K562 (cell line): ENCODE results near the gene PMP22. TPM values are rescaled to one million over a fixed set of nuclear protein-coding genes. Genes with fewer than 3 reads are reported as not detected.

Experiments
- CHCHD3 ChIP-seq: fragments of 250-450 bp; sonication (Bioruptor Pico); IDR thresholded peaks from 2 replicates; pipeline ENCODE4 v2.1.2; 2022; ENCODE audit warnings: mild to moderate bottlenecking
- POLR2AphosphoS2 ChIP-seq: IDR thresholded peaks from 2 replicates; pipeline ENCODE4 v1.6.1; 2012; ENCODE audit warnings: low read length, improper control_type of control experiment
- YY1 ChIP-seq, 3 experiments: IDR thresholded peaks; 2 replicates each; pipeline ENCODE4 v1.6.1; 2011; ENCODE audit warnings: low read length in 2 of 3, mild to moderate bottlenecking in 2 of 3, moderate library complexity in 2 of 3, borderline replicate concordance in 1 of 3, control low read depth in 1 of 3, low read depth in 1 of 3; ENCODE audit not compliant: insufficient read depth in 3 of 3, insufficient replicate concordance in 2 of 3, control insufficient read depth in 1 of 3, insufficient read length in 1 of 3; ENCODE audit errors: extremely low read depth in 1 of 3
- ZNF174 ChIP-seq: fragments of 250-450 bp; sonication (Bioruptor Pico); IDR thresholded peaks from 2 replicates; pipeline ENCODE4 v1.4.0; 2020; ENCODE audit warnings: mild to moderate bottlenecking
- ZNF699 ChIP-seq: fragments of 250-450 bp; sonication (Bioruptor Pico); IDR thresholded peaks from 2 replicates; pipeline ENCODE4 v1.8.0; 2021; ENCODE audit warnings: mild to moderate bottlenecking, moderate library complexity; ENCODE audit not compliant: insufficient replicate concordance
- polyA plus RNA-seq, 8 experiments: library from polyadenylated mRNA; depleted of rRNA in 4 of 8; stranded (reverse) in 5 of 8; unstranded in 3 of 8; fragments of >200 nt; fragmentation: Nextera tagmentation in 2 of 8; fragmentation: Illumina TruSeq in 1 of 8; extraction: Ambion mirVana in 2 of 8; extraction: Trizol in 1 of 8; gene quantifications; 2 replicates each; pipeline versions ENCODE4 v1.2.1 to v1.2.3, GENCODE V29; 2011 to 2014; ENCODE audit warnings: inconsistent platforms in 1 of 8, missing spikeins in 1 of 8
- total RNA-seq, 7 experiments: library from RNA; depleted of rRNA in 6 of 7; stranded (reverse); fragments of >200 nt in 6 of 7; fragmentation: Illumina TruSeq in 2 of 7; extraction: Trizol in 2 of 7; gene quantifications; 2 replicates each; pipeline versions ENCODE4 v1.2.1 to v1.2.3, GENCODE V29; 2011 to 2021; ENCODE audit warnings: low replicate concordance in 1 of 7
- TF ChIP-seq, protein P1 (sequence below): sonication (generic); formaldehyde crosslinking; IDR thresholded peaks from 2 replicates; pipeline ENCODE4 v1.5.0; 2020; ENCODE audit warnings: missing genetic modification reagents
- TF ChIP-seq, protein P2 (sequence below): IDR thresholded peaks from 2 replicates; pipeline ENCODE4 v1.6.1; 2014; ENCODE audit warnings: antibody characterized with exemption
- TF ChIP-seq, protein P3 (sequence below): fragments of 250-450 bp; sonication (Bioruptor Pico); IDR thresholded peaks from 2 replicates; pipeline ENCODE4 v1.8.0; 2021; ENCODE audit warnings: mild to moderate bottlenecking, moderate library complexity

Gene PMP22
- total and polyA plus RNA-seq, 9 of the 15 experiments (the other 6 are each of a cell fraction or from before 2014, with no cell fraction given): 12.6 to 62.3 (median 25.8) TPM

DNA sequence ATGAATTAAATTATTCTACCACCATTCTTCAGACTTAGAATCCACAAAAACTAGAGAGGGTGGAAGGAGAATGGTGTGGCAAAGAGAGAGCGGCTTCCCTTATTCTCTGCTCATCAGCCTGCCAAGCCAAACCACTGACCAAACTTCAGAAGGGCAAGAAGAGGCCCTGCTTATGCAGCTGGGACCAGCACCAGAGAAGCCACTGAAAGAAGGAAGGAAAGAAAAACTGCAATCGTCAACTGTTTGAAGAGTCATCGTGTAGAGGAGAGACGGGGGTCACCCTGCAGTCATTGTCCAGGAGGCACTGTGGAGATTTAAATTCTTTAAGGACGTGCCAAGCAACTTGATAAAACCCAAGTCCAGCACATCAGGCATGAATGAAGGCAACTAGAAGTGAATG is 15.6 kb downstream of the PMP22 start (continued):
- TF ChIP-seq, protein P1, sequence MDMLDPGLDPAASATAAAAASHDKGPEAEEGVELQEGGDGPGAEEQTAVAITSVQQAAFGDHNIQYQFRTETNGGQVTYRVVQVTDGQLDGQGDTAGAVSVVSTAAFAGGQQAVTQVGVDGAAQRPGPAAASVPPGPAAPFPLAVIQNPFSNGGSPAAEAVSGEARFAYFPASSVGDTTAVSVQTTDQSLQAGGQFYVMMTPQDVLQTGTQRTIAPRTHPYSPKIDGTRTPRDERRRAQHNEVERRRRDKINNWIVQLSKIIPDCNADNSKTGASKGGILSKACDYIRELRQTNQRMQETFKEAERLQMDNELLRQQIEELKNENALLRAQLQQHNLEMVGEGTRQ (CRISPR knock-in tag): no peak
- TF ChIP-seq ZNF174 (CRISPR knock-in tag): no peak
- no peak for TF ChIP-seq POLR2AphosphoS2
- TF ChIP-seq ZNF699 (CRISPR knock-in tag): no peak
- TF ChIP-seq, protein P2, sequence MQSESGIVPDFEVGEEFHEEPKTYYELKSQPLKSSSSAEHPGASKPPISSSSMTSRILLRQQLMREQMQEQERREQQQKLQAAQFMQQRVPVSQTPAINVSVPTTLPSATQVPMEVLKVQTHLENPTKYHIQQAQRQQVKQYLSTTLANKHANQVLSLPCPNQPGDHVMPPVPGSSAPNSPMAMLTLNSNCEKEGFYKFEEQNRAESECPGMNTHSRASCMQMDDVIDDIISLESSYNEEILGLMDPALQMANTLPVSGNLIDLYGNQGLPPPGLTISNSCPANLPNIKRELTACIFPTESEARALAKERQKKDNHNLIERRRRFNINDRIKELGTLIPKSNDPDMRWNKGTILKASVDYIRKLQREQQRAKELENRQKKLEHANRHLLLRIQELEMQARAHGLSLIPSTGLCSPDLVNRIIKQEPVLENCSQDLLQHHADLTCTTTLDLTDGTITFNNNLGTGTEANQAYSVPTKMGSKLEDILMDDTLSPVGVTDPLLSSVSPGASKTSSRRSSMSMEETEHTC: no peak
- no peak for TF ChIP-seq CHCHD3
- TF ChIP-seq YY1 (IDR thresholded peaks at IDR 0.05; ENCODE audit: borderline replicate concordance in 1 of 3, control insufficient read depth in 1 of 3, extremely low read depth in 1 of 3, insufficient read depth in 3 of 3, insufficient read length in 1 of 3, insufficient replicate concordance in 2 of 3, low read depth in 1 of 3, low read length in 2 of 3): no peak
- TF ChIP-seq, protein P3, sequence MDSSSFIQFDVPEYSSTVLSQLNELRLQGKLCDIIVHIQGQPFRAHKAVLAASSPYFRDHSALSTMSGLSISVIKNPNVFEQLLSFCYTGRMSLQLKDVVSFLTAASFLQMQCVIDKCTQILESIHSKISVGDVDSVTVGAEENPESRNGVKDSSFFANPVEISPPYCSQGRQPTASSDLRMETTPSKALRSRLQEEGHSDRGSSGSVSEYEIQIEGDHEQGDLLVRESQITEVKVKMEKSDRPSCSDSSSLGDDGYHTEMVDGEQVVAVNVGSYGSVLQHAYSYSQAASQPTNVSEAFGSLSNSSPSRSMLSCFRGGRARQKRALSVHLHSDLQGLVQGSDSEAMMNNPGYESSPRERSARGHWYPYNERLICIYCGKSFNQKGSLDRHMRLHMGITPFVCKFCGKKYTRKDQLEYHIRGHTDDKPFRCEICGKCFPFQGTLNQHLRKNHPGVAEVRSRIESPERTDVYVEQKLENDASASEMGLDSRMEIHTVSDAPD (CRISPR knock-in tag): no peak
